Mesenchymal stem cell (in vitro differentiated cells and primary cell): ENCODE results near the gene EDA.

Source experiments
- DNase-seq: peaks from one replicate; pipeline ENCODE4 v3.0.0-alpha.2; 2013
- H2AFZ ChIP-seq: one replicate; pipeline ENCODE4 v1.6.1; 2013; ENCODE audit warnings: low read depth, mild to moderate bottlenecking, control low read depth, inconsistent platforms, low read length, moderate library complexity
- H2AK5ac ChIP-seq: 2 replicates; pipeline ENCODE4 v1.6.1; 2013; ENCODE audit warnings: low read length, moderate library complexity, mild to moderate bottlenecking, inconsistent platforms; ENCODE audit not compliant: severe bottlenecking
- H2BK120ac ChIP-seq: one replicate; pipeline ENCODE4 v1.6.1; 2013; ENCODE audit warnings: low read depth, mild to moderate bottlenecking, inconsistent platforms, low read length, moderate library complexity
- H2BK12ac ChIP-seq, 2 experiments: one replicate each; pipeline ENCODE4 v1.6.1; 2013; ENCODE audit warnings: inconsistent platforms in 2 of 2, low read length in 2 of 2, mild to moderate bottlenecking in 2 of 2, moderate library complexity in 2 of 2, control low read depth in 1 of 2
- H2BK15ac ChIP-seq: one replicate; pipeline ENCODE4 v1.6.1; 2013; ENCODE audit warnings: mild to moderate bottlenecking, low read depth, inconsistent platforms; ENCODE audit not compliant: poor library complexity, severe bottlenecking
- H2BK5ac ChIP-seq: 2 replicates; pipeline ENCODE4 v1.6.1; 2013; ENCODE audit warnings: low read depth, mild to moderate bottlenecking, low read length, control low read depth, inconsistent platforms; ENCODE audit not compliant: poor library complexity, severe bottlenecking
- H3K14ac ChIP-seq, 2 experiments: one replicate each; pipeline ENCODE4 v1.6.1; 2013; ENCODE audit warnings: inconsistent platforms in 2 of 2, low read length in 2 of 2, control low read depth in 1 of 2, mild to moderate bottlenecking in 1 of 2, moderate library complexity in 1 of 2
- H3K18ac ChIP-seq, 2 experiments: one replicate each; pipeline ENCODE4 v1.6.1; 2013; ENCODE audit warnings: inconsistent platforms in 2 of 2, low read length in 2 of 2, control low read depth in 1 of 2, low read depth in 1 of 2, mild to moderate bottlenecking in 1 of 2
- H3K23ac ChIP-seq, 2 experiments: one replicate each; pipeline ENCODE4 v1.6.1; 2013; ENCODE audit warnings: inconsistent platforms in 2 of 2, low read length in 2 of 2, mild to moderate bottlenecking in 2 of 2, moderate library complexity in 2 of 2, control low read depth in 1 of 2
- H3K27ac ChIP-seq: 2 replicates; pipeline ENCODE4 v1.5.1; 2013; ENCODE audit warnings: mild to moderate bottlenecking, moderate library complexity, low read length, control low read depth, inconsistent platforms; ENCODE audit not compliant: poor library complexity, severe bottlenecking
- H3K27me3 ChIP-seq, 2 experiments: 2 replicates each; pipeline versions ENCODE4 v1.6.1 to v1.7.0; 2013; ENCODE audit warnings: low read length in 2 of 2, mild to moderate bottlenecking in 2 of 2, moderate library complexity in 2 of 2, control low read depth in 1 of 2, inconsistent platforms in 1 of 2; ENCODE audit not compliant: control insufficient read depth in 1 of 2, insufficient read depth in 1 of 2
- H3K36me3 ChIP-seq, 2 experiments: 2 replicates each; pipeline versions ENCODE4 v1.6.1 to v1.7.0; 2013; ENCODE audit warnings: low read length in 2 of 2, control low read depth in 1 of 2, inconsistent platforms in 1 of 2, low read depth in 1 of 2, mild to moderate bottlenecking in 1 of 2; ENCODE audit not compliant: insufficient read depth in 2 of 2, control insufficient read depth in 1 of 2
- H3K4ac ChIP-seq, 2 experiments: one replicate each; pipeline ENCODE4 v1.6.1; 2013; ENCODE audit warnings: inconsistent platforms in 2 of 2, low read length in 2 of 2, mild to moderate bottlenecking in 2 of 2, moderate library complexity in 2 of 2, control low read depth in 1 of 2, low read depth in 1 of 2
- H3K4me1 ChIP-seq: 2 replicates; pipeline ENCODE4 v1.6.1; 2013; ENCODE audit warnings: low read depth, low read length, control low read depth; ENCODE audit not compliant: control insufficient read depth, insufficient read depth
- H3K4me2 ChIP-seq: 2 replicates; pipeline ENCODE4 v1.6.1; 2013; ENCODE audit warnings: low read length, mild to moderate bottlenecking, inconsistent platforms; ENCODE audit not compliant: poor library complexity, severe bottlenecking
- H3K4me3 ChIP-seq, 2 experiments: 2 replicates each; pipeline versions ENCODE4 v1.5.1 to v1.7.0; 2013; ENCODE audit warnings: low read length in 2 of 2, mild to moderate bottlenecking in 2 of 2, control low read depth in 1 of 2, low read depth in 1 of 2; ENCODE audit not compliant: insufficient read depth in 1 of 2
- H3K79me1 ChIP-seq: replicated peaks from 2 replicates; pipeline ENCODE4 v1.6.1; 2013; ENCODE audit warnings: mild to moderate bottlenecking, control low read depth, low read length, inconsistent platforms; ENCODE audit not compliant: poor library complexity, severe bottlenecking
- H3K9ac ChIP-seq: 2 replicates; pipeline ENCODE4 v1.7.0; 2013; ENCODE audit warnings: mild to moderate bottlenecking, low read length, moderate library complexity
- H3K9me3 ChIP-seq: 2 replicates; pipeline ENCODE4 v1.7.0; 2013; ENCODE audit warnings: mild to moderate bottlenecking, low read length; ENCODE audit not compliant: control insufficient read depth
- H4K8ac ChIP-seq: one replicate; pipeline ENCODE4 v1.6.1; 2013; ENCODE audit warnings: inconsistent platforms, mild to moderate bottlenecking, low read length, moderate library complexity
- H4K91ac ChIP-seq: one replicate; pipeline ENCODE4 v1.6.1; 2013; ENCODE audit warnings: mild to moderate bottlenecking, low read length, inconsistent platforms
- WGBS: methylation state at CpG from one replicate; pipeline ENCODE4 v1.1.7; 2013; ENCODE audit warnings: mixed read lengths; 5-methylcytosine and 5-hydroxymethylcytosine counted together

EDA gene

GRCh38 chrX:70038951-70039350, 423.0 kb downstream of the EDA start:
- H3K4me1 ChIP-seq = no peaks in the 10 kb centered on the region
- no peak overlapping the region for H3K9ac ChIP-seq
- no peak overlapping the region for H3K27ac ChIP-seq
- H2BK15ac ChIP-seq = no peak overlapping the region
- H2BK12ac ChIP-seq = no peak overlapping the region
- H2BK5ac ChIP-seq = no peak overlapping the region
- H3K79me1 ChIP-seq = no peaks in the 10 kb centered on the region
- H2AFZ ChIP-seq = no peak overlapping the region
- H3K36me3 ChIP-seq = no peaks in the 10 kb centered on the region
- H4K91ac ChIP-seq = no peak overlapping the region
- no peak overlapping the region for H3K14ac ChIP-seq
- H3K18ac ChIP-seq = no peak overlapping the region
- H3K4me3 ChIP-seq = no peak overlapping the region
- no CpG with 5 or more reads among the region's 1 CpG for WGBS
- no peak overlapping the region for H3K23ac ChIP-seq
- H4K8ac ChIP-seq = no peak overlapping the region
- DNase-seq = no peak
- no peak overlapping the region for H2AK5ac ChIP-seq
- H3K4ac ChIP-seq = no peak overlapping the region
- peaks cover 0 to 46% of the 10 kb centered on the region in 2 experiments for H3K27me3 ChIP-seq
- H3K4me2 ChIP-seq = no peak overlapping the region
- H3K9me3 ChIP-seq = no peaks in the 10 kb centered on the region
- no peak overlapping the region for H2BK120ac ChIP-seq

- Histone ChIP-seq H2AK5ac (no peak overlapping the region), H3K18ac (no peak overlapping the region), H3K36me3 (no peaks in the 10 kb centered on the region), H2BK15ac (no peak overlapping the region), H2BK12ac (no peak overlapping the region), H3K4me3 (no peak overlapping the region), H3K23ac (no peak overlapping the region), H3K9me3 (no peaks in the 10 kb centered on the region), H4K91ac (no peak overlapping the region), H2BK5ac (no peak overlapping the region), H3K27ac (no peak overlapping the region), H3K14ac (no peak overlapping the region), H3K4ac (no peak overlapping the region), H3K9ac (no peak overlapping the region), H2BK120ac (no peak overlapping the region), H2AFZ (no peak overlapping the region), H3K4me2 (no peak overlapping the region), H3K27me3 (peaks cover 0 to 54% of the 10 kb centered on the region in 2 experiments), H3K4me1 (peaks cover 3% of the 10 kb centered on the region), H3K79me1 (no peaks in the 10 kb centered on the region), H4K8ac (no peak overlapping the region)
- DNase-seq = no peak
- 88% methylated on average over 2 of the region's 2 CpGs for WGBS
Measured at GRCh38 chrX:70039758-70040157, 423.8 kb downstream of the EDA start.

GRCh38 chrX:70041993-70042392, 426.1 kb downstream of the EDA start:
- Histone ChIP-seq H2AK5ac (no peak overlapping the region), H3K27ac (no peak overlapping the region), H4K8ac (no peak overlapping the region), H3K27me3 (peaks cover 0 to 37% of the 10 kb centered on the region in 2 experiments), H3K18ac (no peak overlapping the region), H2BK120ac (no peak overlapping the region), H3K4me1 (peaks cover 3% of the 10 kb centered on the region), H3K9ac (no peak overlapping the region), H3K9me3 (no peaks in the 10 kb centered on the region), H4K91ac (no peak overlapping the region), H2AFZ (no peak overlapping the region), H3K36me3 (no peaks in the 10 kb centered on the region), H2BK12ac (no peak overlapping the region), H2BK15ac (no peak overlapping the region), H3K4me2 (no peak overlapping the region), H3K79me1 (no peaks in the 10 kb centered on the region), H3K4ac (no peak overlapping the region), H2BK5ac (no peak overlapping the region), H3K4me3 (no peak overlapping the region), H3K23ac (no peak overlapping the region), H3K14ac (no peak overlapping the region)
- no peak for DNase-seq
- 73% methylated on average over 6 of the region's 6 CpGs for WGBS

GRCh38 chrX:70042399-70043371, 426.8 kb downstream of the EDA start:
- no peak overlapping the region for H3K27ac ChIP-seq
- no peak overlapping the region for H2BK15ac ChIP-seq
- H2AFZ ChIP-seq = no peak overlapping the region
- H3K79me1 ChIP-seq = no peaks in the 10 kb centered on the region
- no peak overlapping the region for H3K4ac ChIP-seq
- WGBS = 91% methylated on average over 10 of the region's 11 CpGs
- no peak overlapping the region for H3K18ac ChIP-seq
- no peak overlapping the region for H2BK120ac ChIP-seq
- peaks cover 4% of the 10 kb centered on the region for H3K4me1 ChIP-seq
- no peak overlapping the region for H2BK12ac ChIP-seq
- no peaks in the 10 kb centered on the region for H3K36me3 ChIP-seq
- H3K9me3 ChIP-seq = no peaks in the 10 kb centered on the region
- no peak overlapping the region for H3K4me3 ChIP-seq
- no peak overlapping the region for H4K8ac ChIP-seq
- no peak overlapping the region for H3K23ac ChIP-seq
- H3K9ac ChIP-seq = no peak overlapping the region
- no peak for DNase-seq
- no peak overlapping the region for H4K91ac ChIP-seq
- H3K4me2 ChIP-seq = no peak overlapping the region
- no peak overlapping the region for H2AK5ac ChIP-seq
- no peak overlapping the region for H2BK5ac ChIP-seq
- peaks cover 0 to 32% of the 10 kb centered on the region in 2 experiments for H3K27me3 ChIP-seq
- no peak overlapping the region for H3K14ac ChIP-seq
